Measurements from ENCODE around the gene PLXDC2. TPM values are rescaled to one million over a fixed set of nuclear protein-coding genes. Genes with fewer than 3 reads are reported as not detected.
A peak's percentile ranks its signal among the peaks of the same experiment; 100 is the strongest.

PLXDC2 gene
- total RNA-seq, 1 experiment from 2014 or later: 38.7 TPM

- no peaks in the 10 kb centered on the region for H3K23me2 ChIP-seq (ENCODE audit: insufficient read length, low read depth, low read length, poor library complexity, severe bottlenecking)
- H3K23ac ChIP-seq (ENCODE audit: insufficient read length, low read depth, low read length): no peak overlapping the region
Measured at GRCh38 chr10:20274571-20274970, 458.3 kb downstream of the PLXDC2 start.

More at GRCh38 chr10:20274571-20274970, 458.3 kb downstream of the PLXDC2 start:
- H2BK12ac ChIP-seq (ENCODE audit: insufficient read length, low read depth, low read length): no peak overlapping the region
- no peak overlapping the region for H2BK15ac ChIP-seq (ENCODE audit: low read depth, low read length)
- H3K4ac ChIP-seq (ENCODE audit: low read depth, low read length): no peak overlapping the region
- H3K4me1 Mint-ChIP-seq: peaks cover 17% of the 10 kb centered on the region in 2 experiments
- no peak overlapping the region for H3K27ac ChIP-seq (ENCODE audit: insufficient read length, low read depth, low read length)
- H4K20me1 ChIP-seq (ENCODE audit: control insufficient read depth, insufficient read depth, insufficient read length): no peaks in the 10 kb centered on the region
- H3K4me3 Mint-ChIP-seq: no peak overlapping the region
- no peak overlapping the region for H2AK5ac ChIP-seq (ENCODE audit: insufficient read length, low read length)
- no peaks in the 10 kb centered on the region for H3K27me3 Mint-ChIP-seq (ENCODE audit: low read depth)
- H3K4me2 ChIP-seq (ENCODE audit: insufficient read depth, insufficient read length, low read length): no peak overlapping the region
- no peak overlapping the region for H3K14ac ChIP-seq (ENCODE audit: insufficient read depth, low read length)
- H3K9me3 Mint-ChIP-seq: no peaks in the 10 kb centered on the region
- no peak overlapping the region for H3T11ph ChIP-seq (ENCODE audit: low read length)
- no peak overlapping the region for H3K56ac ChIP-seq (ENCODE audit: insufficient read length, low read depth, low read length)
- no peak overlapping the region for H3K18ac ChIP-seq (ENCODE audit: insufficient read length, low read depth, low read length)
- H2BK5ac ChIP-seq (ENCODE audit: insufficient read length, low read length): no peak overlapping the region
- H3K79me2 ChIP-seq (ENCODE audit: insufficient read depth, low read length): no peaks in the 10 kb centered on the region
- DNase-seq: no peak
- H3K9ac ChIP-seq (ENCODE audit: extremely low read depth, insufficient read length, low read length): no peak overlapping the region
- H3K79me1 ChIP-seq (ENCODE audit: insufficient read depth, low read depth, low read length, poor library complexity, severe bottlenecking): no peaks in the 10 kb centered on the region
- no CpG with 5 or more reads among the region's 3 CpGs for WGBS (ENCODE audit: extremely low coverage, insufficient read length, low lambda C conversion rate)
- no peak overlapping the region for H2BK20ac ChIP-seq (ENCODE audit: low read depth, low read length, poor library complexity, severe bottlenecking)
- peak overlapping the region in 1 of 3 experiments; percentile 18; a peak in 2 of 7 replicates for H3K27ac Mint-ChIP-seq
- no peak overlapping the region for H2AFZ ChIP-seq (ENCODE audit: low read length)
- no peak overlapping the region for H4K5ac ChIP-seq (ENCODE audit: insufficient read length, low read depth, low read length)
- H2BK120ac ChIP-seq (ENCODE audit: low read depth, low read length, poor library complexity, severe bottlenecking): no peak overlapping the region
- no peak overlapping the region for H4K91ac ChIP-seq (ENCODE audit: insufficient read length, low read depth, low read length)
- no peak for TF ChIP-seq CTCF (conservative IDR thresholded peaks at IDR 0.05)
- H3K4me1 ChIP-seq (ENCODE audit: insufficient read depth, low read length): no peaks in the 10 kb centered on the region
- H3K9me3 ChIP-seq (ENCODE audit: control insufficient read depth, low read depth, low read length): no peaks in the 10 kb centered on the region
- no peaks in the 10 kb centered on the region for H3K27me3 ChIP-seq (ENCODE audit: insufficient read depth, low read length)
- no peak overlapping the region for H4K8ac ChIP-seq (replicated peaks; ENCODE audit: insufficient read length, low read depth, low read length)
- H3K36me3 Mint-ChIP-seq (ENCODE audit: insufficient read depth in 1 of 3, low read depth in 3 of 3): peaks cover 1 to 3% (median 2%) of the 10 kb centered on the region in 3 experiments; a peak in 5 of 7 replicates

Data from H9 (cell line).